ENCODE data around the gene ADARB1. TPM values are rescaled to one million over a fixed set of nuclear protein-coding genes. Genes with fewer than 3 reads are reported as not detected.

The ADARB1 gene
- total RNA-seq, 2 donors from 2014 or later: 72.4 to 85.6 TPM

DNA sequence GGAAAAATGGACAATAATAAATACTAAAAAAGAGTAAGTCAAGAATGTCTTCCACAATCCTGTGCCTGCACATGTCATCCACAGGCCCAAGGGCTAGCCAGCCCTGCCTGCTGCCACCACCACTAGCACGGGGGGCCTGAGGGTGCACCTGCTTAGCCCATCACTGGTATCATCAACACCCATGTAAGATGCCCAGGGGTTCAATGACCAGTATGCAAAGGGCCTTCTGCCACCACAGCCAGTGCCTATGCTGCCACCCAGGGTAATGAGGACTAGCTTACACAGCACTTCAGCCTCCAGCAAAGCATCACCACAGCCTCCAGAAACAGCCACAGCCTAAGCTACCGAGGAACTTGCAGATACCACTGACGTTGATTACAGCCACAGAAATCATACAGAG is 167.0 kb downstream of the ADARB1 start:
- intact Hi-C loops (cut with DNase I): no loop called here
- DNase-seq (ENCODE audit: low spot score): no peak

- intact Hi-C loops (cut with DNase I): no loop called here
These were observed 169.2 kb downstream of the ADARB1 start for GRCh38 chr21:45243603-45244002.

GRCh38 chr21:45244799-45245340 is 170.5 kb downstream of the ADARB1 start:
- no peak for DNase-seq (ENCODE audit: low spot score)
- intact Hi-C loops (cut with DNase I): no loop called here

More at GRCh38 chr21:45243603-45244002, 169.2 kb downstream of the ADARB1 start:
- no peak for DNase-seq (ENCODE audit: low spot score)

DNA sequence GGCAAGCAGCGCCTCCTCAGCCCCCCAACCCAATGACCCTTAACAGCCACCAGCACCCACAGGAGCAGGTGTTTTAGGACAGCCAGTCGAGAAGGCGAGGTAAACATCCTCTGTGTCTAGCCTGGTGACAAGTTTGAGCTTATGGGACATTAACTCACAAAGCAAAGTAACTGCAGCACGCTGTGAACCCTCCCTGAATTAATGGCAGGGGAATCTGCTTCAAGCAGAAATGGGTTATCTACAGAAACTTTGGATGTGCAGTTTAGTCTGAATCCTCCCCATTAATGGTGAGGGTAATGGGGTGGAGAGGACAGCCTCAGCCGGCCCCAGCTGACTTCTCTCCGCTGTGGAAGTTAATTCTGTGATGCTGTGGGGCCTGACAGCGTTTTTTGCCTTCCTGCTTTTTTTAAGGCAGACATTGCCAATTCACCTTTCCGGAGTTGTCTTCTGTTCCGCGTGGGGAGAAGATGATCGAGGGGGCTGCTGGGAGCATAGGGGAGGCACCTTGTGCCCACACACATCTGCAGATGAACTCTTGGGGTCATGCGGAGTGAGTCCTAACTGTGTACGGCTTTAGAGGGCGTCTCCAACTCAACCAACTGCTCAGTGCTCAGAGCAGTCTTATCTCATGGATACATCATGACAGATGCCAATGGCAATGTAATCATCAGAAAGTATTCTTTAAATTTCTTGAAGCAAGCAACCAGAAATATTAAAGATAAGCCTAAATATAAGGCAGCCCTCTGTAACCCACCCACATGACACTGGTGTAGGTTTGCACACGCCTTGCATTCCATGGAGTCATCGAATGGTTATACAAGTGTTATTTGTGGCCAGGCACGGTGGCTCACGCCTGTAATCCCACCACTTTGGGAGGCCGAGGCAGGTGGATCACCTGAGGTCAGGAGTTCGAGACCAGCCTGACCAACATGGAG is 172.3 kb downstream of the ADARB1 start:
- no peak for DNase-seq (ENCODE audit: low spot score)

DNA sequence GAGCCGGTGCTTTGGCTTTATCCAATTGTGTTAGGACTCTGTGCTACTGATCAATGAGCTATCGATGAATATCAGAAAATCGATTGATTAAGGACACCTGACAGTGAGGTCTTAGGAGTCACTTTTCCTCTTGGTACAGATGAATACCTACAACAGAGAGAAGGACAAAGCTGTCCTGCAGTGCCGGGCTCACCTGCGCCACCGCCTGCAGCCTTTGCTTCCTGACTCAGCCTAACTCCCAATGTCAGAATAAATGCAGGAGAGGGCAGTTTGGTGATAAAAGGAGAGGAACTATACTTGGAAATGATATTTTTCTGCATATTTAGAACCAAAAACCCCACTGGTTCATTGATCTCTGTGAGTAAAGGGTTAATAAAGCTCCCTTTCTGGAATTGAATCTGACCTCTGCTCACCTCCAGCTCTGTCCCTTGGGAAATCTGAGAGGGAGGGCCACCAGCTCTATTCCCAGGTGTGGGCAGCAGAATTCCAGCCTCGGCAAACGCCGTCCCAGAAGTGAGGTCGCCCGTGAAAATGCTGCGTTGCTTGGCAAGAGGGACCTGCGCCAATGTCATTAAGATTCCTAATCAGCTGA is 174.0 kb downstream of the ADARB1 start:
- intact Hi-C loops (cut with DNase I): no loop called here
- no peak for DNase-seq (ENCODE audit: low spot score)

More for the DNA sequence above, 172.3 kb downstream of the ADARB1 start:
- intact Hi-C loops (cut with DNase I): no loop called here

DNA sequence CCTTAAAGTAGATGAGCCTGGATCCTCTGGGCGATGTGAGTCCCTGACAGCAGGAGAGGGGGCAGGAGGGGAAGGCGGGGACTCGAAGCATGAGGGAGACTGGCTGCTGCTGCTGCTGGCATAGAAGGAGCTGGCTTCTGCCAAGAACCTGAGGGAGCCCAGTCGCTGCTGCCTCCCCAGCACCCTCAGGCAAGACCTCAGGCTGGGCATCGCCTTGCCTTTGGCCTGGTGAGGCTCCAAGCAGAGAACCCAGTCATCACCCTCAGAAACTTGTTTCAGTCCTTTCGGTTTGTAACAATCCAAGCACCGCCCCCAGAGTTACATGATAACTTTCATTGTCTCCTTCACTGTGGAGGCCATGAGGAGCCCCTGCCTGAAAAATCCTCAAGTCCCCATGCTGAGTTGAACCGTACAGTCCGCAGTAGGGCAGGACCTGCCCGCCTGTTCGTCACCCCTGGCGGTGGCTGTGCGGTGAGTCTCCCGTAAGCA is 174.6 kb downstream of the ADARB1 start:
- intact Hi-C loops (cut with DNase I): no loop called here
- no peak for DNase-seq (ENCODE audit: low spot score)

DNA sequence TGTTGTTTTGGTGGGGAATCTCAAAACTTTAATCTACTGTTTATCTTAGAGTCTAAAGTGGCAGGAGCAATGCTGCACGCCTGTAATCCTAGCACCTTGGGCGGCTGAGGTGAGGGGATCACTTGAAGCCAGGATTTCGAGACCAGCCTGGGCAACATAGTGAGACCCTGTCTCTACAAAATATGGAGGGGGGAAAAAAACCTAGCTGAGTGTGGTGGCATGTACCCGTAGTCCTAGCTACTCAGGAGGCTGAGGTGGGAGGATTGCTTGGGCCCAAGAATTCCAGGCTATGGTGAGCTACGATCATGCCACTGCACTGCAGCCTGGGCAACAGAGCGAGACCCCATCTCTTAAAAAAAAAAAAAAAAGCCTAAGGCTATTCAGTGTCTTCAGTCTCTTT is 175.2 kb downstream of the ADARB1 start:
- intact Hi-C loops (cut with DNase I): no loop called here
- no peak for DNase-seq (ENCODE audit: low spot score)

DNA sequence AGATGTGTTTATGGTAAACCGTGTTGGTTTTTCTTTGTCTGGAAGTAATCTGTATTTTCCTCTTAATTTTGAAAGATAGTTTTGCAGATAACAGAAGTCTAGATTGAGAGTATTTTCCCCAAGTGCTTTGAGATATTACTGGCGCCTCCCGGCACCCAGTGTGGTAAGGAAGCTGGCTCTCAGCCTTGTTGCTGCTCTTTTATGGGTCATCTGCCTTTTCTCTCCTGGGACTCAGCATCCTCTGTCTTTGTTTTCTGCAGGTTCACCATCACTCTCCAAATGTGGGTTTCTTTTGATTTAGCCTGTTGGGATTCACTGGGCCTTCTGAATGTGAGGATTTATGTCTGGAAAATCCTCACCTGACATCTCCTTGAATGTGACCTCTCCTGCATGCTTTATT is 175.9 kb downstream of the ADARB1 start:
- no peak for DNase-seq (ENCODE audit: low spot score)
- intact Hi-C loops (cut with DNase I): no loop called here

DNA sequence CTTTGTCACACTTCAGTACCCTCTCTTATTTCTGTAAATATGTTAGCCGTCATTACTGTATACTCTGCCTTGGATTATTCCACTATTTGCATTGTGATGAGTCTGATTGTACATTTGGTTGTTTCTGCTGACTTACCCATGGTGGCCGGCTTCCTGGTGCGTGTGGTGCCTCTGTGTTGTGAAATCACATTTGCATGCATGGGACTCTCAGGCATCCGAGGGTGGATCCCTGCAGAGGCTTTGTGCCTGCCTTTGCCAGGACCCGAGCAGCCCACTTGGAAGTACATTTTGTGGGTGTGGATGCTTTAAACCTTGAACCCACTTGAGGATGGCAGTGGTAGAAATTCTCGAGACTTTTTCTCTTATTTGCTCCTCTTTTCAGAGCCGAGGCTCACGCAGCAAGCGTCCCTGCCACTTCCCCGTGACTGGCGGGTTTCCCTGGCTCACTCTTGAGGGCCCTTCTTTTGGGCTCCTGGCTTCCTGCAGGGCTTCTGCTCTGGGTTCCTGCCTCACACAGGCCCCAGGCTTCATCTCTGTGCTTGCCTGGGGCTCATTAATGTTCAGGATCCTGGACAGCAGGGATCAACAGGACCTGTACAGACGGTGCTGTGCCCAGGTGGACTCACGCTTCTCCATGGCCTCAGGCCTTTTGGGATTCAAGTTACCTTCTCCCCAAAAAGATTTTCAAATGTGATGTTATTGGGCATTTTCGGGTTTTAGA is 176.7 kb downstream of the ADARB1 start:
- intact Hi-C loops (cut with DNase I): no loop called here
- no peak for DNase-seq (ENCODE audit: low spot score)

DNA sequence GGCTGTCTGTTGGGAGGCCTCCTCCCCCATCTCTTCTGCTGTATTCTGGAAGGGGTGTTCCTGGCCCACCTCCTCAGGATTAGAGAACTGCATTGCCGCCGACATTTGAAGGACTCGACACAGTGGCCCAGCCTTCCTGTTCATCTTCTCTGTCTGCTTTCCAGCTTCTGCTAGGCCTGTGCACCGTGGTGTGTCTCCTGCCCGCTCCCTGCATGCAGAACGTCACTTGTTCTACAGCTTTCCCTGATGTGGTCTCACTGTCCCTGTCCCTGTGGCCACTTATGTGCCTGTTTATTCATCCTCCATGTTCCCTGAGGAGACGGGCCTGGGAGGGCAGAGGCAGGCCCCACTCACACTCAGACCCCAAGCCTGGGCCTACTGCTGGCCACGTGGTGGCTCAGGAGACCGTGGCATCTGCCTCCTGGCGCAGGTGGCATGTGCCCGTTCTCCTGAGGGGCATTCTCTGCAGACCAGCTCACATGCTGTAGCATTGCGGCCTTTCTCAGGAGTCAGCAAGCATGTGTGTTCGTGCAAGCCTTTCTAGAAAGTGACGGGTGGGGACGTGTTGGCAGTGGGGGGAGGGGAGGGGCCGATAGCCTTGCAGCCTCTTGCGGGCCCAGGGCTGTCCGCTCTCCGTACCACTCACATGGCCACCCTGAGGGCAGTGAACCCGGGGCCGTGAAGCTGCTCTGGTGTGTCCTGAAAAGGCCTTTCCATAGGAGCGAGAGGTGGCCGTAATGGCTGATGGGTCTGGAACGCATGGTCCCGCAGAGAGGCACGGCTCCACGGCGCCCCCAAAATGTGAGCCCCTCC is 177.5 kb downstream of the ADARB1 start:
- no peak for DNase-seq (ENCODE audit: low spot score)
- intact Hi-C loops (cut with DNase I): no loop called here

DNA sequence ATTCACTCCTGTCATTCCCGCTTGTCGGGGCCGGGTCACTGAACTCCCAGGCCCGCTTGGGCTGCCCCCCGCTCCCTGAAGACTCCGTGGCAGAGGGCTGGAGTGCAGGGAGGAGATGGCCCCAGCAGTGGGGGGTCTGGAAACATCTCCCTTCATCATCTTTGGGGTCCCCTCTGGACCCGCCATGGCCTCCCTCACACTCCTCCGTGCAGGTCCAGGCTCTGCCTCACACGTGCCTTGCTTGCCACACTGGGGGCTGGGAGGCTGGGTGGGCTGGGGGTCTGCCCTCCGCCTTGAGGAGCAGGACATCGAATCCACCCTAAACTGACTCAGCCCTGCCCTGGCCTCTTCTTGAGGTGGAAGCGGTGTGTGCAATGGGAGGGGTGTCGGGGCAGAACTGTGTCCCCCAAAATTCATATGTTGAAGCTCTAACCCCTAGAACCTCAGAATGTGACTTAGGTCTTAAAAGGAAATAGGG is 178.1 kb downstream of the ADARB1 start:
- no peak for DNase-seq (ENCODE audit: low spot score)
- intact Hi-C loops (cut with DNase I): no loop called here

GRCh38 chr21:45253180-45253579 is 178.8 kb downstream of the ADARB1 start:
- intact Hi-C loops (cut with DNase I): no loop called here
- no peak for DNase-seq (ENCODE audit: low spot score)

GRCh38 chr21:45253633-45254459 is 179.5 kb downstream of the ADARB1 start:
- intact Hi-C loops (cut with DNase I): no loop called here
- no peak for DNase-seq (ENCODE audit: low spot score)

- no peak for DNase-seq (ENCODE audit: low spot score)
- intact Hi-C loops (cut with DNase I): no loop called here
These were observed 180.1 kb downstream of the ADARB1 start for GRCh38 chr21:45254460-45254930.

DNA sequence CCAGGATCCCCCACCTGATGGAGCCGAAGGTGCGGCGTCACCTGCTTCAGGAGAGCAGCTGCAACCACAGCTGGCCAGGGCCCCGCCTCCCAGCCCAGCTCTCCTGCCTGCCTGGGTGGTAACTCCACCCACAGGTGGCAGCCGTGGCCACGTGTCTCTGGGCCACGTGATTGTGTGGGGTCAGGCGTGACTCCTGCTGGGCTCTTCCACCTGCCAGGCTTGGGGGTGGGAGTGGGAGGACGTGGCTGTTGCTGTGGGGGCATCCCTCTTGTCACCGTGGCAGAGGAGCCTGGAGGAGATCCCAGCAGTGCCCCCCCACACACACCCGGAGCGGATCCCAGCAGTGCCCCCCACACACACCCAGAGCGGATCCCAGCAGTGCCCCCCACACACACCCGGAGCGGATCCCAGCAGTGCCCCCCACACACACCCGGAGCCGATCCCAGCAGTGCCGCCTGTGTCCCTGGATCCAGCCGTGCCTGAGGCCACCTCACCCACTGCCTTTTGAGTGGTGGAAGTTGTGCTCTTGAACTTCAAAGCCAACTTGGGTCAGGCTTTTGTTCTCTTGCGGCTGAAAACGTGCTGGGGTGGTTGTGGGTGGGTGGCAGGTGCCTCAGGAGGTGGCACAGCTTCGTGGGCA is 181.1 kb downstream of the ADARB1 start:
- no peak for DNase-seq (ENCODE audit: low spot score)
- intact Hi-C loops (cut with DNase I): no loop called here

GRCh38 chr21:45256021-45256911 is 181.9 kb downstream of the ADARB1 start:
- DNase-seq (ENCODE audit: low spot score): no peak
- intact Hi-C loops (cut with DNase I): no loop called here

All from posterior vena cava (tissue), 2 donors.